Right atrium auricular region (tissue), 2 donors: ENCODE data around the gene PDE4D. TPM values are rescaled to one million over a fixed set of nuclear protein-coding genes. Genes with fewer than 3 reads are reported as not detected.

ENCODE experiments used
- DNase-seq: peaks from one replicate; pipeline ENCODE4 v3.0.0-alpha.2; 2019; ENCODE audit warnings: low spot score
- H3K27ac ChIP-seq, 2 donors: fragments of 200-600 bp; sonication (generic); 1 replicate in 1 of 2; 2 replicates in 1 of 2; pipeline ENCODE4 v1.5.1; 2016 to 2019
- H3K27me3 ChIP-seq, 2 donors: fragments of 200-600 bp; sonication (generic); one replicate each; pipeline versions ENCODE4 v1.5.1 to v1.6.0; 2017 to 2019
- H3K36me3 ChIP-seq: fragments of 200-600 bp; sonication (generic); one replicate; pipeline ENCODE4 v1.5.1; 2016
- H3K4me1 ChIP-seq, 2 donors: fragments of 200-600 bp; sonication (generic); one replicate each; pipeline versions ENCODE4 v1.5.1 to v1.6.0; 2017 to 2019
- H3K4me3 ChIP-seq, 2 donors: fragments of 200-600 bp; sonication (generic); 1 replicate in 1 of 2; 2 replicates in 1 of 2; pipeline ENCODE4 v1.5.1; 2017 to 2019; ENCODE audit warnings: mild to moderate bottlenecking in 1 of 2, moderate library complexity in 1 of 2
- H3K9me3 ChIP-seq, 2 donors: fragments of 200-600 bp; sonication (generic); one replicate each; pipeline ENCODE4 v1.5.1; 2019
- CTCF ChIP-seq, 2 donors: fragments of 200-600 bp; sonication (generic); IDR thresholded peaks; one replicate each; pipeline ENCODE4 v1.5.1; 2019; ENCODE audit warnings: antibody characterized with exemption in 2 of 2
- total RNA-seq, 2 donors: library from RNA; depleted of rRNA; stranded (reverse); fragments of >200 nt; gene quantifications; one replicate each; pipeline ENCODE4 v1.1.0, GENCODE V29; 2016

Gene PDE4D
- total RNA-seq, 2 donors from 2014 or later: 43.3 to 44.0 TPM

GRCh38 chr5:59234236-59234635 is 659.3 kb downstream of the PDE4D start:
- Histone ChIP-seq H3K4me3 (no peak overlapping the region), H3K9me3 (no peaks in the 10 kb centered on the region), H3K27ac (no peak overlapping the region), H3K27me3 (no peaks in the 10 kb centered on the region), H3K4me1 (peaks cover 0 to 9% of the 10 kb centered on the region in 2 donors), H3K36me3 (no peaks in the 10 kb centered on the region)
- no peak for TF ChIP-seq CTCF (IDR thresholded peaks at IDR 0.05)
- no peak for DNase-seq

DNA sequence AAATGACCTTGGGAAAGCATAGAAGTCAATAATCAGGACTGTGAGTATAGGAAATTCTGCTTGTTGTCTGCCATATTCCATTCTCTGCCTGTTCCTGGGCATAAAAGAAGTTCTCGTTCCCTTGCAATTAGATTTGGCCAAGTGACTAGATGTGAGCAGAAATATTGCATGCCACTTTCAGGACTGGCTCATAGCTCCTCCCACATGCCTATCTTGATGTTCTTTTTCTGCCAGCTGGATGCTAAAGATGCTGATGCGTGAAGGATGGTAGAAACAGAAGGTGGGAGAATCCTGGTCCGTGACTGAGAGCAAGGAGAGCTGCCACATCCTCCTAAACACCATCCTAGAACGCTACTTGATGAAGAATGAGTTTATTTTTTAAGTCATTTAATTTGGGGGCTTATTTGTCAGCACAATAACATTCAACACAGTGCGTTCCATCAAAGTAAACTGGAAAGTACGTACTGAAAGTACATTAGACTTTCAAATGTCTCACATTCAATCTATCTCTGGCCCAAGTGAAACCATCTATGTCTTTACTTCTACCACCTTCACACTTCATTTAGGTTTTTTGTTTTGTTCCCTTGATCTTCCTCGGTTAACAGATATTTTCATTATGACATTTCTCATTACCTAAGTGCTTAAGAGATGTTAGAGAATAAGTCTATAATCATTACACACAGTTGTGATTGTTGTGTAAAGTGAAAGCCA is 662.1 kb downstream of the PDE4D start:
- H3K36me3 ChIP-seq: no peaks in the 10 kb centered on the region
- DNase-seq: no peak
- no peaks in the 10 kb centered on the region for H3K27me3 ChIP-seq
- H3K27ac ChIP-seq: no peak overlapping the region
- peaks cover 0 to 3% of the 10 kb centered on the region in 2 donors for H3K4me1 ChIP-seq
- H3K9me3 ChIP-seq: no peaks in the 10 kb centered on the region
- no peak for TF ChIP-seq CTCF (IDR thresholded peaks at IDR 0.05)
- H3K4me3 ChIP-seq: no peak overlapping the region

- Histone ChIP-seq H3K27me3 (no peaks in the 10 kb centered on the region), H3K4me3 (no peak overlapping the region), H3K36me3 (no peaks in the 10 kb centered on the region), H3K9me3 (peaks cover 0 to 8% of the 10 kb centered on the region in 2 donors), H3K27ac (no peak overlapping the region), H3K4me1 (peaks cover 0 to 7% of the 10 kb centered on the region in 2 donors)
- DNase-seq: no peak
- no peak for TF ChIP-seq CTCF (IDR thresholded peaks at IDR 0.05)
These were observed 670.6 kb downstream of the PDE4D start for GRCh38 chr5:59222687-59223511.

DNA sequence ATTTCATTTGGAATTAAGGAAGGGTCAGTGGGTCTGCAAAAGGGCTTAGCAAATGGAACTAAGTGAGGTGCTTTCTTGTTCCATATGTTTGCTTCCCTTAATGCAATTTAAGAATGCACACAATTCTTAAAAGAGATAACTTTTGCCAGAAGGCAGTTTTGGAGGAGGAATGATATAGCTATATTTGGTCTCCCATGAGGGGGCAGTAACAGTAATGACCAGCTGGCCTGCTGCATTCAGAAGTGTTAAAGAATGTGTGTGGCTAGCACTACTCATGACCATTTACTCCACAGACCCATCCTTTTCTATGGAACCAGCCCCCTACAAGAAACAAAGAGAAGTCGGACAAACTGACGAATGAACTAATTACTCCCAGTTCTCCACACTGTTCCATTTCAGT is 671.8 kb downstream of the PDE4D start:
- H3K4me3 ChIP-seq: no peak overlapping the region
- H3K9me3 ChIP-seq: peaks cover 0 to 8% of the 10 kb centered on the region in 2 donors
- no peaks in the 10 kb centered on the region for H3K36me3 ChIP-seq
- no peak overlapping the region for H3K27ac ChIP-seq
- DNase-seq: no peak
- H3K4me1 ChIP-seq: peaks cover 0 to 7% of the 10 kb centered on the region in 2 donors
- TF ChIP-seq CTCF (IDR thresholded peaks at IDR 0.05): no peak
- H3K27me3 ChIP-seq: no peaks in the 10 kb centered on the region

DNA sequence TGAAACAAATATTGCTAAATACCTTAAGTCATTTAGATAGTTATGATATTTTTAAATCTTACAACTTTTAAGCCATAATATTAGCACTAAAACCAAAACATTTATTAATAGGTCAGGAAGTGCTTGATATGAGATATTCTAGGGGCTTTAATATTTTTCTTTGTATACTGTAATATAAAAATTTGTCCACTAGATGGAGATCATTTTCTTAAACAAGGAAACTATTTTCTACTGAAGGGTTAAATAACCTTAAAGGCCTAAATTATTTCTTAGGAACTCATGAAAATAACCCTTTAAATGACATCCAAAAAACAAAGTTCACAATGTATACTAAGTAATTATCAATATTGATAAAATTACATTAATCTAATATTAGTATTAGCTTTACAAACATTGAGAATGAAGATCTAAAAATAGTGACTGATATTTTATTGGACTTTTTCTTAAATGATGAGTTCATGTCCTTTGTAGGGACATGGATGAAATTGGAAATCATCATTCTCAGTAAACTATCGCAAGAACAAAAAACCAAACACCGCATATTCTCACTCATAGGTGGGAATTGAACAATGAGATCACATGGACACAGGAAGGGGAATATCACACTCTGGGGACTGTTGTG is 675.0 kb downstream of the PDE4D start:
- no peaks in the 10 kb centered on the region for H3K36me3 ChIP-seq
- no peak for DNase-seq
- H3K4me1 ChIP-seq: peaks cover 0 to 7% of the 10 kb centered on the region in 2 donors
- H3K9me3 ChIP-seq: no peaks in the 10 kb centered on the region
- no peak overlapping the region for H3K27ac ChIP-seq
- TF ChIP-seq CTCF (IDR thresholded peaks at IDR 0.05): peak; percentile 48 to 57
- H3K4me3 ChIP-seq: no peak overlapping the region
- no peaks in the 10 kb centered on the region for H3K27me3 ChIP-seq
